Activated CD8-positive, alpha-beta T cell treated with anti-CD3 and anti-CD28 coated beads, Interleukin-2, amount 10 ng/mL, durations not matched to agents 7 days and 5 days (primary cell): ENCODE measurements around the gene MAP4K3. TPM values are rescaled to one million over a fixed set of nuclear protein-coding genes. Genes with fewer than 3 reads are reported as not detected.
"Not testable (repeated sequence)": the region's sequence is repeated elsewhere in the genome, so short reads cannot be mapped to it uniquely, and the experiment has no call there.

Source experiments
- ATAC-seq: fragments of 150-1000 bp; cut with Tn5 transposase; one replicate; pipeline ENCODE4 v1.10.0; 2021; ENCODE audit warnings: moderate library complexity
- CTCF ChIA-PET: fragments of 350-600 bp; sonication (Branson Sonifier 250); formaldehyde crosslinking; loops from one replicate; lab custom pipeline; 2021; ENCODE audit warnings: antibody characterized with exemption; lab: Charles Lee
- POLR2A ChIA-PET: fragments of 350-600 bp; sonication (Branson Sonifier 250); formaldehyde crosslinking; loops from one replicate; lab custom pipeline; 2021; ENCODE audit warnings: antibody characterized with exemption; lab: Charles Lee
- DNase-seq: peaks from one replicate; pipeline ENCODE4 v3.0.0-alpha.2; 2020
- H3K27ac Mint-ChIP-seq: one replicate; pipeline ENCODE4 v1.8.0; 2021; ENCODE audit warnings: mild to moderate bottlenecking, mixed read lengths
- H3K27me3 Mint-ChIP-seq: one replicate; pipeline ENCODE4 v1.8.0; 2021; ENCODE audit warnings: low read depth, mixed read lengths
- H3K36me3 Mint-ChIP-seq: one replicate; pipeline ENCODE4 v1.8.0; 2021; ENCODE audit warnings: low read depth, mixed read lengths
- H3K4me1 Mint-ChIP-seq: one replicate; pipeline ENCODE4 v1.8.0; 2021; ENCODE audit warnings: low read depth, mixed read lengths
- H3K4me3 Mint-ChIP-seq: one replicate; pipeline ENCODE4 v1.8.0; 2021; ENCODE audit warnings: mild to moderate bottlenecking, mixed read lengths
- H3K9me3 Mint-ChIP-seq: one replicate; pipeline ENCODE4 v1.8.0; 2022; ENCODE audit warnings: mixed read lengths; ENCODE audit not compliant: insufficient read depth
- total RNA-seq, 2 experiments: library from RNA; stranded (reverse); gene quantifications; one replicate each; pipeline ENCODE4 v1.2.3, GENCODE V29; 2021

Gene MAP4K3
- total RNA-seq, 2 experiments from 2014 or later: 5.0 to 6.5 TPM

GRCh38 chr2:39360342-39360741, 76.7 kb downstream of the MAP4K3 start:
- H3K4me1 Mint-ChIP-seq, DNase-seq, POLR2A ChIA-PET, H3K27me3 Mint-ChIP-seq, CTCF ChIA-PET, H3K27ac Mint-ChIP-seq, H3K4me3 Mint-ChIP-seq, ATAC-seq: not testable (repeated sequence)
- Mint-ChIP-seq H3K9me3 (peaks cover 28% of the 10 kb centered on the region), H3K36me3 (peaks cover 16% of the 10 kb centered on the region)

- Mint-ChIP-seq H3K27ac (no peak overlapping the region), H3K9me3 (peaks cover 28% of the 10 kb centered on the region), H3K4me3 (no peak overlapping the region), H3K27me3 (no peaks in the 10 kb centered on the region), H3K4me1 (no peaks in the 10 kb centered on the region), H3K36me3 (peaks cover 16% of the 10 kb centered on the region)
- no peak for ATAC-seq
- POLR2A ChIA-PET: no interaction called here
- no peak for DNase-seq
- CTCF ChIA-PET: no interaction called here
These were observed 77.5 kb downstream of the MAP4K3 start for GRCh38 chr2:39359453-39360038.

- Mint-ChIP-seq H3K4me1 (no peaks in the 10 kb centered on the region), H3K4me3 (no peak overlapping the region), H3K27ac (no peak overlapping the region), H3K36me3 (peaks cover 14% of the 10 kb centered on the region), H3K27me3 (no peaks in the 10 kb centered on the region), H3K9me3 (peaks cover 22% of the 10 kb centered on the region)
- DNase-seq: no peak
- ATAC-seq: no peak
- ChIA-PET CTCF (no interaction called here), POLR2A (no interaction called here)
These were observed 80.0 kb downstream of the MAP4K3 start for GRCh38 chr2:39356922-39357639.

- ChIA-PET CTCF (interaction anchor here (0.8 kb wide), 1 partner anchor 39 kb away, joined by 3 read pairs; no protein-coding TSS in a partner anchor), POLR2A (no interaction called here)
- Mint-ChIP-seq H3K9me3 (no peaks in the 10 kb centered on the region), H3K4me3 (no peak overlapping the region), H3K27ac (no peak overlapping the region), H3K27me3 (no peaks in the 10 kb centered on the region), H3K36me3 (no peaks in the 10 kb centered on the region), H3K4me1 (no peaks in the 10 kb centered on the region)
- no peak for ATAC-seq
- DNase-seq: no peak
These were observed 86.4 kb downstream of the MAP4K3 start for GRCh38 chr2:39350658-39351057.

- DNase-seq (no peak), ATAC-seq (no peak)
- Mint-ChIP-seq H3K4me1 (no peaks in the 10 kb centered on the region), H3K36me3 (no peaks in the 10 kb centered on the region), H3K4me3 (no peak overlapping the region), H3K27ac (no peak overlapping the region), H3K27me3 (no peaks in the 10 kb centered on the region), H3K9me3 (no peaks in the 10 kb centered on the region)
- ChIA-PET CTCF (no interaction called here), POLR2A (no interaction called here)
These were observed 98.6 kb downstream of the MAP4K3 start for GRCh38 chr2:39338502-39338901.

- no peaks in the 10 kb centered on the region for H3K4me1 Mint-ChIP-seq
- POLR2A ChIA-PET: no interaction called here
These were observed 101.2 kb downstream of the MAP4K3 start for GRCh38 chr2:39335930-39336329.

GRCh38 chr2:39334978-39335377, 102.1 kb downstream of the MAP4K3 start:
- Mint-ChIP-seq H3K27me3 (no peaks in the 10 kb centered on the region), H3K4me3 (no peak overlapping the region), H3K36me3 (peaks cover 2% of the 10 kb centered on the region), H3K4me1 (no peaks in the 10 kb centered on the region), H3K9me3 (no peaks in the 10 kb centered on the region), H3K27ac (no peak overlapping the region)
- POLR2A ChIA-PET: no interaction called here
- no peak for DNase-seq
- CTCF ChIA-PET: no interaction called here
- no peak for ATAC-seq

More at GRCh38 chr2:39335930-39336329, 101.2 kb downstream of the MAP4K3 start:
- H3K9me3 Mint-ChIP-seq: no peaks in the 10 kb centered on the region
- DNase-seq (no peak), ATAC-seq (no peak)
- H3K27ac Mint-ChIP-seq: no peak overlapping the region
- H3K4me3 Mint-ChIP-seq: no peak overlapping the region
- H3K36me3 Mint-ChIP-seq: peaks cover 2% of the 10 kb centered on the region
- H3K27me3 Mint-ChIP-seq: no peaks in the 10 kb centered on the region
- CTCF ChIA-PET: no interaction called here

GRCh38 chr2:39334529-39334928, 102.6 kb downstream of the MAP4K3 start:
- ATAC-seq (no peak), DNase-seq (no peak)
- ChIA-PET CTCF (no interaction called here), POLR2A (no interaction called here)
- Mint-ChIP-seq H3K9me3 (no peaks in the 10 kb centered on the region), H3K27me3 (no peaks in the 10 kb centered on the region), H3K4me3 (no peak overlapping the region), H3K27ac (no peak overlapping the region), H3K36me3 (peaks cover 2% of the 10 kb centered on the region), H3K4me1 (no peaks in the 10 kb centered on the region)

- ChIA-PET POLR2A (no interaction called here), CTCF (no interaction called here)
- ATAC-seq (no peak), DNase-seq (no peak)
- Mint-ChIP-seq H3K4me3 (no peak overlapping the region), H3K27me3 (no peaks in the 10 kb centered on the region), H3K36me3 (peaks cover 9% of the 10 kb centered on the region), H3K9me3 (no peaks in the 10 kb centered on the region), H3K27ac (no peak overlapping the region), H3K4me1 (no peaks in the 10 kb centered on the region)
These were observed 110.4 kb downstream of the MAP4K3 start for GRCh38 chr2:39326644-39327043.

- ChIA-PET CTCF (no interaction called here), POLR2A (no interaction called here)
- Mint-ChIP-seq H3K9me3 (no peaks in the 10 kb centered on the region), H3K27me3 (no peaks in the 10 kb centered on the region), H3K36me3 (peaks cover 7% of the 10 kb centered on the region), H3K4me1 (no peaks in the 10 kb centered on the region), H3K27ac (no peak overlapping the region), H3K4me3 (no peak overlapping the region)
- ATAC-seq: no peak
- no peak for DNase-seq
These were observed 111.1 kb downstream of the MAP4K3 start for GRCh38 chr2:39325966-39326365.

- ATAC-seq, H3K4me1 Mint-ChIP-seq, H3K27me3 Mint-ChIP-seq, H3K4me3 Mint-ChIP-seq, H3K9me3 Mint-ChIP-seq, H3K36me3 Mint-ChIP-seq, H3K27ac Mint-ChIP-seq, CTCF ChIA-PET, POLR2A ChIA-PET, DNase-seq: not testable (repeated sequence)
These were observed 115.7 kb downstream of the MAP4K3 start for GRCh38 chr2:39321056-39322035.

- peaks cover 2% of the 10 kb centered on the region for H3K36me3 Mint-ChIP-seq
- no peak overlapping the region for H3K4me3 Mint-ChIP-seq
- H3K4me1 Mint-ChIP-seq: no peaks in the 10 kb centered on the region
- ChIA-PET CTCF (no interaction called here), POLR2A (no interaction called here)
- H3K27ac Mint-ChIP-seq: no peak overlapping the region
- no peak for DNase-seq
- H3K9me3 Mint-ChIP-seq: no peaks in the 10 kb centered on the region
- ATAC-seq: no peak
- H3K27me3 Mint-ChIP-seq: no peaks in the 10 kb centered on the region
These were observed 116.9 kb downstream of the MAP4K3 start for GRCh38 chr2:39320162-39320561.
